Chondrocyte (in vitro differentiated cells): Measurements from ENCODE around the gene CBFA2T2. TPM values are rescaled to one million over a fixed set of nuclear protein-coding genes. Genes with fewer than 3 reads are reported as not detected.
A peak's percentile ranks its signal among the peaks of the same experiment; 100 is the strongest.

ENCODE experiments used
- DNase-seq: peaks from one replicate; pipeline ENCODE4 v3.0.0; 2021; ENCODE audit warnings: mixed read lengths, low spot score
- H3K27ac Mint-ChIP-seq: one replicate; pipeline ENCODE4 v1.8.0; 2021; ENCODE audit warnings: mild to moderate bottlenecking, moderate library complexity, mixed read lengths; ENCODE audit not compliant: unreplicated experiment
- H3K27me3 Mint-ChIP-seq: 2 replicates; pipeline ENCODE4 v1.8.0; 2021; ENCODE audit warnings: low read depth, mixed read lengths
- H3K36me3 Mint-ChIP-seq: 2 replicates; pipeline ENCODE4 v1.8.0; 2021; ENCODE audit warnings: low read depth, mixed read lengths
- H3K4me1 Mint-ChIP-seq: 2 replicates; pipeline ENCODE4 v1.8.0; 2021; ENCODE audit warnings: low read depth, mild to moderate bottlenecking, mixed read lengths
- H3K4me3 Mint-ChIP-seq: one replicate; pipeline ENCODE4 v1.8.0; 2021; ENCODE audit warnings: mild to moderate bottlenecking, moderate library complexity, mixed read lengths; ENCODE audit not compliant: unreplicated experiment
- H3K9me3 Mint-ChIP-seq: 2 replicates; pipeline ENCODE4 v1.8.0; 2021; ENCODE audit warnings: low read depth, mixed read lengths
- total RNA-seq: library from RNA; stranded (reverse); gene quantifications from 3 replicates; pipeline ENCODE4 v1.2.1, GENCODE V29; 2021
- TF ChIP-seq, protein P1 (sequence below): fragments of 200-600 bp; sonication (generic); IDR thresholded peaks from 2 replicates; pipeline ENCODE4 v1.5.0; 2021; ENCODE audit warnings: antibody characterized with exemption, mild to moderate bottlenecking, moderate library complexity

The CBFA2T2 gene
- total RNA-seq, 1 donor from 2014 or later = 23.5 TPM

DNA sequence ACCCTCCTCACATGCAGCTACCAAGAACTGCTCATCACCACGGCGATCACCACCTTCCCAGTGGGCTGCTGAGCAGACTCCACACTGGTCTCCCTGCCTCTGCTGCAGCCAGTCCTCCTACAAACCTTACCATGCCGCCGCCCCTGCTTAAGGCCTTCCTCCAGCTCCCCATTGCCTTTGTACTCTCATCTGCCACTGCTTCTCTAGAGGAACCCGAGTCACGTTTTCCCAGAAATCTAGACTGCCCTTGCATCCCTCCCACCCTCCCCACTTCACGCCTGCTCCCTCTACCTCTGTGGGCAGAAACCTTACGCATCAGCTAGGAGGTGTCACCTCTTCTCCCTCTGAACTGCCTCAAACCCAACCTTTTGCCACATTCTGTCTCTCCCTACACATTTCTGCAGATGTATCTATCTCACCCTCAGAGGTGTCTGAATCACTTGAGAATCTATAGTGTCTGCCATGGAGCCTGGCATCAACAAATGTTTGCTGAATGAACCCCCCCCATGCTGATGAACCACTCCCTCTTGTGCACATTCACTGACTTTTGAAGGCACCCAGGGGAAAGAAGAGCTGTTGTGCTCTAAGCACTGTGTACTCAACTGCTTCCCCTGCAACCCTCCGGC lies 191.9 kb downstream of the CBFA2T2 start:
- H3K4me3 Mint-ChIP-seq = no peak overlapping the region
- no peaks in the 10 kb centered on the region for H3K27me3 Mint-ChIP-seq
- peak overlapping the region; percentile 52 for H3K27ac Mint-ChIP-seq
- no peak for DNase-seq
- H3K36me3 Mint-ChIP-seq = no peaks in the 10 kb centered on the region
- TF ChIP-seq, protein P1, sequence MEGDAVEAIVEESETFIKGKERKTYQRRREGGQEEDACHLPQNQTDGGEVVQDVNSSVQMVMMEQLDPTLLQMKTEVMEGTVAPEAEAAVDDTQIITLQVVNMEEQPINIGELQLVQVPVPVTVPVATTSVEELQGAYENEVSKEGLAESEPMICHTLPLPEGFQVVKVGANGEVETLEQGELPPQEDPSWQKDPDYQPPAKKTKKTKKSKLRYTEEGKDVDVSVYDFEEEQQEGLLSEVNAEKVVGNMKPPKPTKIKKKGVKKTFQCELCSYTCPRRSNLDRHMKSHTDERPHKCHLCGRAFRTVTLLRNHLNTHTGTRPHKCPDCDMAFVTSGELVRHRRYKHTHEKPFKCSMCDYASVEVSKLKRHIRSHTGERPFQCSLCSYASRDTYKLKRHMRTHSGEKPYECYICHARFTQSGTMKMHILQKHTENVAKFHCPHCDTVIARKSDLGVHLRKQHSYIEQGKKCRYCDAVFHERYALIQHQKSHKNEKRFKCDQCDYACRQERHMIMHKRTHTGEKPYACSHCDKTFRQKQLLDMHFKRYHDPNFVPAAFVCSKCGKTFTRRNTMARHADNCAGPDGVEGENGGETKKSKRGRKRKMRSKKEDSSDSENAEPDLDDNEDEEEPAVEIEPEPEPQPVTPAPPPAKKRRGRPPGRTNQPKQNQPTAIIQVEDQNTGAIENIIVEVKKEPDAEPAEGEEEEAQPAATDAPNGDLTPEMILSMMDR = no peak
- peaks cover 40% of the 10 kb centered on the region for H3K4me1 Mint-ChIP-seq
- no peaks in the 10 kb centered on the region for H3K9me3 Mint-ChIP-seq

DNA sequence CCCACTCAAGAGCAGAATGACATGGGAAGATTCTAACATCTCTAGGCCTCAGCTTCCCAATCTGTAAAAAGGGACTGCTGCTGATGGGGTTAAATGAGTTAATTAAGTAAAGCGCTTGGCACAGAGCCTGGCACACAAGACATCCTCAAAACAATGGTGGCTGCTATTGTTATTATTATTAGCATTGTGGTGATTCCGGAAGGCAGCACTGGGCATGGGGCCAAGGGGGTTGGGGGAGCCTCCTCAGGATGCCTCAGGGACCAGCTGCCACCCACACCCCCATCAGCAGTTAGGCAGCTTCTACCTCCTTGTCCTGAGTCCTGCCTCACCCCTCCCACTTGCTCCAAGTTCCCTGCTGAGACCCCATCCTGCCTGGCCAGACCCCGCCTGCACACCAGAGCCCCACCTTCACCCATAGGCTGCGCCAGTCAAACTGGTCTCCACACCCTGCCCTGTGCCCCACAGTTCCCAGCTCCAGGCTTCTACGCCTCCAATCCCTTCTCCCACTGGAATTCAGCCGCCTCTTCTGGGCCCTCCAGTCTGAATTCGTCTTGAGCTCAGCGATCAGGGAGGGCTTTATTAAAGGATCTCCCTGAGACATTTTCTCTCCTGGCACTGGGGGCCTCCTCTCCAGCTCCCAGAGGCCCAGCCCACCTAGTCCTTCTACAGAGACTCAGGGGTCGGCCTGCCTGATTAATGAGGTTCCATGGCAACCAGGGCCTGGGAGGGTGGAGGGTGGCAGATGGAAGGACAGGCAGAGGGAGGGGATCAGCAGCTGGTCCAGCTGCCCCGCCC lies 194.8 kb downstream of the CBFA2T2 start:
- H3K4me1 Mint-ChIP-seq = peaks cover 39% of the 10 kb centered on the region
- no peaks in the 10 kb centered on the region for H3K27me3 Mint-ChIP-seq
- H3K4me3 Mint-ChIP-seq = peak overlapping the region; percentile 64
- H3K9me3 Mint-ChIP-seq = no peaks in the 10 kb centered on the region
- no peak for DNase-seq
- H3K27ac Mint-ChIP-seq = no peak overlapping the region
- H3K36me3 Mint-ChIP-seq = no peaks in the 10 kb centered on the region
- TF ChIP-seq, protein P1 = no peak

DNA sequence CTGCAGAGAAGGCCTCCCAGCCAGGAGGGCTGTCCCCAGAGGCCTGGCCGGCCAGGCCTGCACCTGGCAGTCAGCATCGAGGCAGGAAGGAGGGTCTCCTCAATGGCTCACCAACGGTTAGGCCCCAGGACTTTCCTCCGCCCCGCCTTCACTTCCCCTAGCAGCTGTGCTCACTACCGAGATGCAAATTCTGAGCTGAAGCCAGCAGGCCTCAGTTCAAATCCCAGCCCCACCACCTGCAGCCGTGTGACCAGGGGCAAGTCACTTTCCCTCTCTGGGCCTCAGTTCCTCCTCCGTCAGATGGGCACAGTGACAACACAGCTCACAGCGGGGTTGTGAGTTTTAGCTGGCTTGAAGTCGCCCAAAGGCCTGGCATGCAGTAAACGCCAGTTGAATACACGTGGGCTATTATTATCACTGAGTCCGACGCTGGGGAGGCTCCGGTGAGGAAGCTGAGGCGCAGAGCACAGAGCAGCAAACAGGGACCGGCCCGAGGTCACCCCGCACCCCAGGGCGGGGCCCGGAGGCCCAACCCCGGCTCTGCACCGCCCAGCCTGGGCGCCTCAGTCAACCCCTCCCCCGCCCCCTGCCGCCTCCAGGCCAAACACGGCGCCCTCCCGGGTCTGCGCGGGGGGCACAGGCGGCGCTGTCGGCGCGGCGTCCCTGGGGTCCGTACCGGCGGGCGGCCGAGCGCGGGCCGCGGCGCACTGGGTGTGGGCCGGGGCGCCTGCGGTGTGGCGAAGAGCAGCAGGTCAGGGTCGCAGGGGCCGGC lies 195.6 kb downstream of the CBFA2T2 start:
- Mint-ChIP-seq H3K36me3 (no peaks in the 10 kb centered on the region), H3K4me1 (peaks cover 34% of the 10 kb centered on the region), H3K9me3 (no peaks in the 10 kb centered on the region), H3K4me3 (peak overlapping the region; percentile 64), H3K27ac (peak overlapping the region; percentile 45), H3K27me3 (no peaks in the 10 kb centered on the region)
- no peak for DNase-seq
- TF ChIP-seq, protein P1 = no peak

DNA sequence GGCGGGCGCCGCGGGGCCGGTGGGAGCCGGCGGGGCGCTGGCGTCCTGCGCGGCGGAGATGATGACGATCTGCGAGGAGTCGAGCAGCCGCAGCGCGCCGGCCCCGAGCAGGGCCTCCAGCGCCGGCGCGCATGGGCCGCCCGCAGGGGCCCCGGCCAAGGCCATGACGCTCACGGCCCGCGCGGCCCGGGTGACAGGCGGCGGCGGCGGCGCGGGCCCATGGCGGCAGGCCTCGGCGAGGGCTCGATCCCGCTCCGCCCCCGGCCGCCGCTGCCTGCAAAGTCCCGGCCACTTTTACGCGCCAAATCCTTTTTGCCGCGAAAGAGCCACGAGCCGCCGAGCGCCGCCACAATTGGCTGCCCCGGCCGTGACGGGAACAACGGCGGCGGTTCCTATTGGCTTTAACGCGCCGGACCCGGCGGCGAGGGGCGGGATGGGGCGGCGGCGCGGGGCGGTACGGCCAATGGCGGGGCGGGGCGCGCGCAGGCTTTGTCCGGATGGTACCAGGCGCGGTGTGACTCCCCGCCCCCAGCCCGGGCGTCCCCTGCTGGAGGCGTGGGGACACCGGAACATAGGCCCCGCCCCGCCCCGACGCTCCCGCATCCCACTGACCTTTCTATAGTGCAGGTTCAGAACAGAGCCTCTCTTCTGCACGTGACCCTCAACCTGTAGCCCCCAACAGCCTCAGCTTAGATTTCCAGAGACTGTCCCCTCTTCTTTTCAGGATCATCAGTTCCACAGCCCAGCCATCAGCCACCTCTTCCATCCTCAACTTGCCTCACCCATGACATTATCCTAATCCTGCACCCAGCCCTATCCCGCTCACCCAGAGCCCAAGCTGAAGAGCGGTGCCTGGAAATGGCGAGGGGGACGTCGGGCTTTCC lies 196.4 kb downstream of the CBFA2T2 start, which contains the start of gene E2F1:
E2F1 (minus strand) TSS at position 286 of the 884 bp plus-strand sequence; CDS start at position 165, 121 bp downstream.
- Mint-ChIP-seq H3K4me3 (peak within 1 kb of the TSS; percentile 90), H3K27ac (peak within 1 kb of the TSS; percentile 80), H3K4me1 (peaks cover 26% of the 10 kb centered on the region), H3K36me3 (no peaks in the 10 kb centered on the region), H3K27me3 (no peaks in the 10 kb centered on the region), H3K9me3 (no peaks in the 10 kb centered on the region)
- TF ChIP-seq, protein P1 = peak; percentile 74
- peak; percentile 97 for DNase-seq
